Neural cell (in vitro differentiated cells): ENCODE data around the gene GPR82. TPM values are rescaled to one million over a fixed set of nuclear protein-coding genes. Genes with fewer than 3 reads are reported as not detected.

Experiments
- H2AFZ ChIP-seq: fragments of 200-600, 300-800 bp; sonication (generic), shearing (Covaris generic); 2 replicates; pipeline ENCODE4 v1.6.0; 2014; ENCODE audit warnings: low read depth, mild to moderate bottlenecking, antibody characterized with exemption, low read length, moderate library complexity
- H3F3A ChIP-seq: fragments of 200-600 bp; shearing (Covaris generic); 2 replicates; pipeline ENCODE4 v1.6.1; 2016; ENCODE audit warnings: mild to moderate bottlenecking, moderate library complexity, mixed read lengths, antibody characterized with exemption, low read length; ENCODE audit not compliant: insufficient read depth, poor library complexity, severe bottlenecking
- H3K27ac ChIP-seq: fragments of 200-600, 300-800 bp; sonication (generic), shearing (Covaris generic); 2 replicates; pipeline ENCODE4 v1.5.1; 2014; ENCODE audit warnings: mild to moderate bottlenecking, low read length, moderate library complexity
- H3K27me3 ChIP-seq: fragments of 300-800, 200-600 bp; sonication (generic), shearing (Covaris generic); 2 replicates; pipeline ENCODE4 v1.6.0; 2014; ENCODE audit warnings: mild to moderate bottlenecking, low read depth, low read length, moderate library complexity; ENCODE audit not compliant: insufficient read depth
- H3K36me3 ChIP-seq: fragments of 300-800, 200-600 bp; sonication (generic), shearing (Covaris generic); 2 replicates; pipeline ENCODE4 v1.5.1; 2014; ENCODE audit warnings: mild to moderate bottlenecking, antibody characterized with exemption, low read length, moderate library complexity; ENCODE audit not compliant: insufficient read depth
- H3K4me2 ChIP-seq: fragments of 300-800, 200-600 bp; sonication (generic), shearing (Covaris generic); 2 replicates; pipeline ENCODE4 v1.6.0; 2014; ENCODE audit warnings: mild to moderate bottlenecking, low read length
- H3K4me3 ChIP-seq: fragments of 300-800, 200-600 bp; sonication (generic), shearing (Covaris generic); 2 replicates; pipeline ENCODE4 v1.5.1; 2014; ENCODE audit warnings: mild to moderate bottlenecking, low read length, moderate library complexity
- H3K79me2 ChIP-seq: fragments of 200-600 bp; shearing (Covaris generic); replicated peaks from 2 replicates; pipeline ENCODE4 v1.6.0; 2014; ENCODE audit warnings: mild to moderate bottlenecking, low read length, moderate library complexity; ENCODE audit not compliant: insufficient read depth
- H3K9ac ChIP-seq: fragments of 300-800, 200-600 bp; sonication (generic), shearing (Covaris generic); 2 replicates; pipeline ENCODE4 v1.6.1; 2016; ENCODE audit warnings: mild to moderate bottlenecking, low read length, mixed read lengths
- H3K9me2 ChIP-seq: fragments of 200-600 bp; shearing (Covaris generic); 2 replicates; pipeline ENCODE4 v1.6.1; 2016; ENCODE audit warnings: mild to moderate bottlenecking, low read length, mixed read lengths; ENCODE audit not compliant: insufficient read depth
- H3K9me3 ChIP-seq: fragments of 200-600, 300-800 bp; sonication (generic), shearing (Covaris generic); 2 replicates; pipeline ENCODE4 v1.6.1; 2016; ENCODE audit warnings: mild to moderate bottlenecking, mixed run types, low read length, moderate library complexity, mixed read lengths
- H4K20me1 ChIP-seq: fragments of 200-600 bp; shearing (Covaris generic); 2 replicates; pipeline ENCODE4 v1.6.1; 2016; ENCODE audit warnings: mild to moderate bottlenecking, mixed run types; ENCODE audit not compliant: insufficient read depth
- EP300 ChIP-seq: fragments of 450-650 bp; conservative IDR thresholded peaks from 2 replicates; pipeline ENCODE4 v1.6.1; 2014; ENCODE audit warnings: antibody characterized with exemption, mild to moderate bottlenecking, moderate library complexity; ENCODE audit not compliant: poor library complexity, severe bottlenecking
- EZH2 ChIP-seq: fragments of 200-600, 300-800 bp; shearing (Covaris generic), sonication (generic); IDR thresholded peaks from 2 replicates; pipeline ENCODE4 v1.6.1; 2014; ENCODE audit warnings: antibody characterized with exemption, low read length, borderline replicate concordance, mild to moderate bottlenecking; ENCODE audit not compliant: insufficient read depth, poor library complexity, severe bottlenecking
- MXI1 ChIP-seq: fragments of 450-650 bp; conservative IDR thresholded peaks from 2 replicates; pipeline ENCODE4 v1.6.1; 2014; ENCODE audit warnings: antibody characterized with exemption, mild to moderate bottlenecking; ENCODE audit not compliant: poor library complexity, severe bottlenecking
- POLR2AphosphoS5 ChIP-seq: IDR thresholded peaks from 2 replicates; pipeline ENCODE4 v1.6.1; 2012
- RAD21 ChIP-seq: fragments of 450-650 bp; conservative IDR thresholded peaks from 2 replicates; pipeline ENCODE4 v1.6.1; 2014; ENCODE audit warnings: antibody characterized with exemption, mild to moderate bottlenecking, moderate library complexity
- SMC3 ChIP-seq: fragments of 450-650 bp; conservative IDR thresholded peaks from 2 replicates; pipeline ENCODE4 v1.6.1; 2014; ENCODE audit warnings: antibody characterized with exemption, mild to moderate bottlenecking, moderate library complexity; ENCODE audit not compliant: poor library complexity
- TAF1 ChIP-seq: IDR thresholded peaks from 2 replicates; pipeline ENCODE4 v1.6.1; 2012; ENCODE audit warnings: low read depth
- polyA plus RNA-seq: library from polyadenylated mRNA; depleted of rRNA; stranded (reverse); fragments of >200 nt; gene quantifications from 2 replicates; pipeline ENCODE4 v1.2.3, GENCODE V29; 2014
- TF ChIP-seq, protein P1 (sequence below): IDR thresholded peaks from 2 replicates; pipeline ENCODE4 v1.6.1; 2012; ENCODE audit warnings: borderline replicate concordance
- TF ChIP-seq, protein P2 (sequence below): fragments of 450-650 bp; IDR thresholded peaks from 2 replicates; pipeline ENCODE4 v1.5.1; 2014; ENCODE audit warnings: antibody characterized with exemption, mild to moderate bottlenecking, moderate library complexity; ENCODE audit not compliant: poor library complexity, severe bottlenecking

GPR82 gene
- polyA plus RNA-seq, 1 donor from 2014 or later: not detected

DNA sequence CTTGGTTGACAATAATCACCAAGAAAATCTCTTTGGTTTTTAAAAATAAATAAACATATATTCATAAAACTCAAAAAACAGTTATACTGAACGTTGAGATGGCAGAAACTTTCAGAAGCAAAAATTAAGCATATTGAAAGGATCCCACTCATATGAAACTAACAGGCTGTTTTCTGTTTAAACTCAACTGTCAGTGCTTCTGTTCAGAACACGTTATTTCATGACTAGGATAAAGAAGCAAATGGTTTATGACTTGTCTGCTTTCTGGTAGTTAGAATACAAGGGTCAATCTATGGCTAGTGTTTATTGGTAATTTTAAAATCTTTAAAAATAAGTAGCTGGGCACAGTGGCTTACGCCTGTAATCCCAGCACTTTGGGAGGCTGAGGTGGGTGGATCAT, 4.1 kb downstream of the GPR82 start:
- H4K20me1 ChIP-seq: no peaks in the 10 kb centered on the region
- H3K27ac ChIP-seq: no peak overlapping the region
- H3K27me3 ChIP-seq: no peaks in the 10 kb centered on the region
- no peak for TF ChIP-seq EP300
- no peak for TF ChIP-seq SMC3
- H3K9me3 ChIP-seq: no peaks in the 10 kb centered on the region
- H3K4me3 ChIP-seq: no peak overlapping the region
- no peaks in the 10 kb centered on the region for H3K79me2 ChIP-seq
- H3K36me3 ChIP-seq: no peaks in the 10 kb centered on the region
- no peak overlapping the region for H3K9ac ChIP-seq
- no peak overlapping the region for H2AFZ ChIP-seq
- H3F3A ChIP-seq: no peaks in the 10 kb centered on the region
- H3K9me2 ChIP-seq: no peaks in the 10 kb centered on the region
- H3K4me2 ChIP-seq: no peak overlapping the region

DNA sequence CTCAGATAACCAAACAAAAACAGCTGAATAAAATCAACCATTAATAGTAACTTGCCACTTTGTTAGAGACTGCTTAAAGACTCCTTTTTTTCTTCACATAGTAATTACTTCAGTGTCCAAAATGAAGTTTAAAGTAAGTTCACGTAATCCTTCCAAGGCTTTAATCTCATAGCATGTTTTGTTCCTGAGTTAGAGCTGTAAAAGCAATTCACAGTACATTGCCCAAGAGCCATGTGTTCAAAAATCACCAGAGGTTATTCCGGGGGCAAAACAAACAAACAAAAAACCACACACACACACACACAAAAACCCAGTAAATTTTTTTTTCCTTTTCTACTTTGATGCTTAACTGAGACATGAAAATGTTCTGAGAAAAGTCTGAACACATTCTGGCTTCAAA, 6.1 kb downstream of the GPR82 start:
- no peak for TF ChIP-seq EP300
- TF ChIP-seq, protein P1, sequence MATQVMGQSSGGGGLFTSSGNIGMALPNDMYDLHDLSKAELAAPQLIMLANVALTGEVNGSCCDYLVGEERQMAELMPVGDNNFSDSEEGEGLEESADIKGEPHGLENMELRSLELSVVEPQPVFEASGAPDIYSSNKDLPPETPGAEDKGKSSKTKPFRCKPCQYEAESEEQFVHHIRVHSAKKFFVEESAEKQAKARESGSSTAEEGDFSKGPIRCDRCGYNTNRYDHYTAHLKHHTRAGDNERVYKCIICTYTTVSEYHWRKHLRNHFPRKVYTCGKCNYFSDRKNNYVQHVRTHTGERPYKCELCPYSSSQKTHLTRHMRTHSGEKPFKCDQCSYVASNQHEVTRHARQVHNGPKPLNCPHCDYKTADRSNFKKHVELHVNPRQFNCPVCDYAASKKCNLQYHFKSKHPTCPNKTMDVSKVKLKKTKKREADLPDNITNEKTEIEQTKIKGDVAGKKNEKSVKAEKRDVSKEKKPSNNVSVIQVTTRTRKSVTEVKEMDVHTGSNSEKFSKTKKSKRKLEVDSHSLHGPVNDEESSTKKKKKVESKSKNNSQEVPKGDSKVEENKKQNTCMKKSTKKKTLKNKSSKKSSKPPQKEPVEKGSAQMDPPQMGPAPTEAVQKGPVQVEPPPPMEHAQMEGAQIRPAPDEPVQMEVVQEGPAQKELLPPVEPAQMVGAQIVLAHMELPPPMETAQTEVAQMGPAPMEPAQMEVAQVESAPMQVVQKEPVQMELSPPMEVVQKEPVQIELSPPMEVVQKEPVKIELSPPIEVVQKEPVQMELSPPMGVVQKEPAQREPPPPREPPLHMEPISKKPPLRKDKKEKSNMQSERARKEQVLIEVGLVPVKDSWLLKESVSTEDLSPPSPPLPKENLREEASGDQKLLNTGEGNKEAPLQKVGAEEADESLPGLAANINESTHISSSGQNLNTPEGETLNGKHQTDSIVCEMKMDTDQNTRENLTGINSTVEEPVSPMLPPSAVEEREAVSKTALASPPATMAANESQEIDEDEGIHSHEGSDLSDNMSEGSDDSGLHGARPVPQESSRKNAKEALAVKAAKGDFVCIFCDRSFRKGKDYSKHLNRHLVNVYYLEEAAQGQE: no peak
- TF ChIP-seq, protein P2, sequence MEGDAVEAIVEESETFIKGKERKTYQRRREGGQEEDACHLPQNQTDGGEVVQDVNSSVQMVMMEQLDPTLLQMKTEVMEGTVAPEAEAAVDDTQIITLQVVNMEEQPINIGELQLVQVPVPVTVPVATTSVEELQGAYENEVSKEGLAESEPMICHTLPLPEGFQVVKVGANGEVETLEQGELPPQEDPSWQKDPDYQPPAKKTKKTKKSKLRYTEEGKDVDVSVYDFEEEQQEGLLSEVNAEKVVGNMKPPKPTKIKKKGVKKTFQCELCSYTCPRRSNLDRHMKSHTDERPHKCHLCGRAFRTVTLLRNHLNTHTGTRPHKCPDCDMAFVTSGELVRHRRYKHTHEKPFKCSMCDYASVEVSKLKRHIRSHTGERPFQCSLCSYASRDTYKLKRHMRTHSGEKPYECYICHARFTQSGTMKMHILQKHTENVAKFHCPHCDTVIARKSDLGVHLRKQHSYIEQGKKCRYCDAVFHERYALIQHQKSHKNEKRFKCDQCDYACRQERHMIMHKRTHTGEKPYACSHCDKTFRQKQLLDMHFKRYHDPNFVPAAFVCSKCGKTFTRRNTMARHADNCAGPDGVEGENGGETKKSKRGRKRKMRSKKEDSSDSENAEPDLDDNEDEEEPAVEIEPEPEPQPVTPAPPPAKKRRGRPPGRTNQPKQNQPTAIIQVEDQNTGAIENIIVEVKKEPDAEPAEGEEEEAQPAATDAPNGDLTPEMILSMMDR: no peak
- no peak for TF ChIP-seq RAD21
- no peak for TF ChIP-seq SMC3
- H3K4me3 ChIP-seq: no peak overlapping the region

DNA sequence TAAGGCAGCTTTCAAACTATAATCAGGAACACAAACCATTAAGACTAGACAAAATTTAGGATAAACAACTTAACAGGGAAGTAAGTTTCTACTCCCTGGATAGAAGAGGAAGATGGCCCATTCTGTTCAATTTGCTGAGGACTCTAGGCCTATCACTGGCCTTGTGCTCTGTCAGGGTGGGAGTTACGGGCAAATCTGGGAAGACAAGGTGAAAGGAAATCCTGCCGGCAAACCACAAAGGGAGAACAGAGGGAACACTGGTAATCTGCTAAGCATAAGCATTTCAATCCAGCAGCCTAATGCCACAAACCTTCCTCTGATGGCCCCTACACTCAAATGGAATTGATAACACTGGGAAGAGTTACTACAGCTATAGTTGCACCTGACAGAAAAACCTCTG, 8.3 kb downstream of the GPR82 start:
- no peak overlapping the region for H3K4me3 ChIP-seq
- TF ChIP-seq RAD21 (no peak), MXI1 (no peak), EZH2 (no peak), POLR2AphosphoS5 (no peak), TAF1 (no peak)
- TF ChIP-seq, protein P2: no peak
- H3K9me2 ChIP-seq: no peaks in the 10 kb centered on the region

More for the DNA sequence above, 6.1 kb downstream of the GPR82 start:
- H3K79me2 ChIP-seq: no peaks in the 10 kb centered on the region
- no peak overlapping the region for H2AFZ ChIP-seq
- H3K27me3 ChIP-seq: no peaks in the 10 kb centered on the region
- H3K27ac ChIP-seq: no peak overlapping the region
- no peak overlapping the region for H3K9ac ChIP-seq
- H4K20me1 ChIP-seq: no peaks in the 10 kb centered on the region
- H3K4me2 ChIP-seq: no peak overlapping the region
- no peaks in the 10 kb centered on the region for H3K36me3 ChIP-seq
- no peaks in the 10 kb centered on the region for H3K9me3 ChIP-seq
- no peaks in the 10 kb centered on the region for H3F3A ChIP-seq
- no peaks in the 10 kb centered on the region for H3K9me2 ChIP-seq

More for the DNA sequence above, 8.3 kb downstream of the GPR82 start:
- Histone ChIP-seq H3K27ac (no peak overlapping the region), H3K9me3 (no peaks in the 10 kb centered on the region), H2AFZ (no peak overlapping the region), H3F3A (no peaks in the 10 kb centered on the region), H3K79me2 (no peaks in the 10 kb centered on the region), H3K27me3 (no peaks in the 10 kb centered on the region), H4K20me1 (no peaks in the 10 kb centered on the region), H3K36me3 (no peaks in the 10 kb centered on the region), H3K9ac (no peak overlapping the region), H3K4me2 (no peak overlapping the region)
